Fibroblast of the aortic adventitia (primary cell): ENCODE measurements around the gene AARS2. TPM values are rescaled to one million over a fixed set of nuclear protein-coding genes. Genes with fewer than 3 reads are reported as not detected.

ENCODE experiments used
- DNase-seq: peaks from one replicate; pipeline ENCODE4 v3.0.0-alpha.2; 2010; ENCODE audit warnings: low read depth
- H3K4me3 ChIP-seq: 2 replicates; pipeline ENCODE4 v1.5.1; 2011; ENCODE audit warnings: low read depth, mild to moderate bottlenecking, control low read depth, low read length, moderate library complexity
- CTCF ChIP-seq: IDR thresholded peaks from 2 replicates; pipeline ENCODE4 v1.5.1; 2011; ENCODE audit warnings: mild to moderate bottlenecking, low read length, control low read depth, inconsistent platforms; ENCODE audit not compliant: insufficient read depth
- total RNA-seq: library from RNA; depleted of rRNA; stranded (reverse); fragments of >200 nt; gene quantifications from 2 replicates; pipeline ENCODE4 v1.2.3, GENCODE V29; 2012; ENCODE audit warnings: low replicate concordance

The AARS2 gene
- total RNA-seq, 1 donor = 12.7 TPM

DNA sequence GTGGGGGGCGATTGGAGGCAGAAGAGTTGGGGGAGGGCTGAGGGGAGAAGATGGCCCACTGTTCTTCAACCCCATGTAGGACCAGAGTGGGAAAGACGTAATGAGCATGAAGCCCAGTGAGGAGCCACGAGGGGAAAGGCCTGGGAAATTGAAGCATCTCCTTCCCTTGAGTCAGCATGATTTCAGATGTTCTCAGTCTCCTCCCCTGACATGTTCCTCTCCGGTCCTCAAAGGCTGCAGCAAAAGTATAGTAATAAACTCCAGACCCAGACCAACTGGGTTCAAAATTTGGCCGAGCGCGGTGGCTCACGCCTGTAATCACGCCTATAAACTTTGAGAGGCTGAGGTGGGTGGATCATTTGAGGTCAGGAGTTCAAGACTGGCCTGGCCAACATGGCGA is 45.9 kb downstream of the AARS2 start:
- no peak overlapping the region for H3K4me3 ChIP-seq
- no peak for DNase-seq
- no peak for TF ChIP-seq CTCF

DNA sequence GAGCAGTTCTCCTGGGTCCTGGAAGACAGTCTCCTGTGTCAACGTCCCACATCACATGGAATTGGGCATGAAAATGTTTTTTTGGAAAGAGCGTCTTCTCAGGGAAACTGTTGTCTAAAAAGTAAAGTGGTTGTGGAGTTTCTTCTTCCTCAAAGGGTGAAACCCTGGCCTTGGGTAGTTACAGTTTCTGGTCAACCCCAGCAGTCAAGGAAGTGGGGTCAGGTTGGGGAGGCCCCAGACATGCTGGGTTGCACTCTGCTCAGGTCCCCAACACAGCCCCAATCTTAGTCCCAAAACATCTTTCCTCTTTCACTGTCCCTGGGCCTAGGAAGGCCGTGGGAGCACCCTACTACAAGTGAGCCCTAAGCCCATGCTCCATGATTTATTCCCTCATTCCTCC is 46.8 kb downstream of the AARS2 start:
- no peak overlapping the region for H3K4me3 ChIP-seq
- TF ChIP-seq CTCF = no peak
- DNase-seq = no peak

DNA sequence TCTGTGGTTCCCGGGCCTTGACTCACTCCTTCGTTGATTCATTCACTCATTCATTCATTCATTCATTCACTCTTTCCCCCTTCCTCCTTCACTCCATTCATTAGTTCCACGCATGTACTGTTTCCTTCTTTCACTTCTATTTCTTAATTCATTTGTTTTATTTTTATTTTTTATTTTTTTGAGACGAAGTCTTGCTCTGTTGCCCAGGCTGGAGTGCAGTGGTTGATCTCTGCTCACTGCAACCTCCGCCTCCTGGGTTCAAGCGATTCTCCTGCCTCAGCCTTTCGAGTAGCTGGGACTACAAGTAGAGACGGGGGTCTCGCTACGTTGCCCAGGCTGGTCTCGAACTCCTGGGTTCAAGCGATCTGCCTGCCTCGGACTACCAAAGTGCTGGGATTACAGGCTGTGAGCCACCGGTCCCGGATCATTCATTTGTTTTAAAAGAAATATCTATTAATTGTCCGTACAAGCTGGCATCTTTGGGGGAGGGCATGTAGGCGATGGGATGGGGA is 47.4 kb downstream of the AARS2 start:
- H3K4me3 ChIP-seq = peak overlapping the region; percentile 22
- DNase-seq = no peak
- no peak for TF ChIP-seq CTCF

DNA sequence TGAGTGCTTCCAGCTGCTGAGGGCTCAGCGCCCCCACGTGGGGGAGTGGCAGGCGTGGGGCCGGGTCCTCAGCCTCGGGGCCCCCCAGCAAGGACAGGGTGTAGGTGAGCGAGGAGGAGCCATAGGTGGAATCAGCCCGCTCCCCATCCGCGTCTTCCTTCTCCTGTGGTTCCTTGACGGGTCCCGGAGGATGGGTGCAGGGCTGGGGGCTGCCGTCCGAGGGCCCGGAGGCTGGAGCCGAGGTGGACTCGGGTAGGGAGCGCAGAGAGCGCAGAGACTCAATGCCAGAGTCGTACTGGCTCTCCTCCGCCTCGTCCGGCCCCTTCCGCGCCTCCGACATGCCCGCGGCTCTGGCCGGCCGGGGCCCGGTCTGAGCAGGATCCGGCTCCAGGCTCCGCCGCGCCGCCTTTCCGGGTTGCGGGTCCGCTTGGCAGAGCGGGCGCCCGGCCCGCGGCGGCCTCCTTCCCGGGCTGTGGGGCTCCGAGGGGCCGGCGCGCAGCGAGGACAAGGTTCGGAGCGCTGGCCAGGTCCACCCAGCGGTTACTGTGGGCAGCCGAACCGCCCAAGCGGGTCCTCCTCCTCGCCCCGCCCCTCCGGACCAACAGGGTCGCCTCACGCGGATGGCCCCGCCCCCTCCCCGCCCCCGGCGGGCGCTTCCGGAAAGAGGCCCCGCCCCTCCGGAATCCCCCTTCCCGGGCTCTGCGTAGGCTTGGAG is 48.0 kb downstream of the AARS2 start, which contains the start of gene NFKBIE:
TSS of gene NFKBIE (minus strand) at position 545 of the 715 bp plus-strand sequence. CDS start at position 340, 205 bp downstream.
- H3K4me3 ChIP-seq = peak within 1 kb of the TSS; percentile 82
- peak; percentile 89 for DNase-seq
- TF ChIP-seq CTCF = peak; percentile 13

DNA sequence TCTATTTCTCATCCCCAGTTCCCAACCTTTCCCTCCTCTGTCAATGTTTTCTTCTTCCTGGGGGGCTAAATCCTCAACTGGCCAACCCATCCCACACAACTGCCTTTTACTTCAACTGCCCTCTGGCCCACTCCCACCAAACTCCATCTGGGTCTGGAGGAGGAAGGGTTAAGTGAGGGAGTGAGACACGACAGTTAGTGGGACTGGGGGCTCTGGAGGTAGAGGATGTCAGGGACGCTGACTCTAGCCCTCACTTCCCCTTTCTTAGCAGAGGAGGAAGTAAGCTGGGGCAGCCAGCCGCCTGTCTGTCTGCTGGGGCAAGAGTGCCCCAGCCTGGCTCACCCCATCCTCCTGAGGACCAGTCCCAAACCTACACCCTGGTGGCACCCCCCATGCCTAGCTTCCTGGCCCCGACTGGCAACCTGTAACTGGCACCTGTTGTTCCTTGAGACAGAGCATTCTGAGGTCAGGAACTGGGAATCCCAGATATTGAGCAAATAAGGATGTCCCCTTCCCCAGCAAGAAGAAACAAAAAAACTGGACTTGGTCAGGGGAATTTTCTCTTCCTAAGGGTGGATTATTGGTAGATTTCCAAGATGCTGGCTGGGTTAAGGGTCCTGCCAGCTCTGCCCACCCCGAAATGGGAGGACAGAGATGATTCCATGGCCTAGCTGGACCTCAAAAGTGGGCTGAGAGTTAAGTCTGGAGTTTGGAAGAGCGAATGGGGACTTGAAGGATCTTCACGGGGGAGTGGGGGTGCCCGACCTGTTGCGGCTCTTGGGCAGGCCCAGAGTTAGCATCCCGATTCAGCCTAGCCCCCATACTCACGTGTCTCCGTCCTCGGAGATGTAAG is 48.8 kb downstream of the AARS2 start:
- peak overlapping the region; percentile 82 for H3K4me3 ChIP-seq
- no peak for DNase-seq
- TF ChIP-seq CTCF = no peak

DNA sequence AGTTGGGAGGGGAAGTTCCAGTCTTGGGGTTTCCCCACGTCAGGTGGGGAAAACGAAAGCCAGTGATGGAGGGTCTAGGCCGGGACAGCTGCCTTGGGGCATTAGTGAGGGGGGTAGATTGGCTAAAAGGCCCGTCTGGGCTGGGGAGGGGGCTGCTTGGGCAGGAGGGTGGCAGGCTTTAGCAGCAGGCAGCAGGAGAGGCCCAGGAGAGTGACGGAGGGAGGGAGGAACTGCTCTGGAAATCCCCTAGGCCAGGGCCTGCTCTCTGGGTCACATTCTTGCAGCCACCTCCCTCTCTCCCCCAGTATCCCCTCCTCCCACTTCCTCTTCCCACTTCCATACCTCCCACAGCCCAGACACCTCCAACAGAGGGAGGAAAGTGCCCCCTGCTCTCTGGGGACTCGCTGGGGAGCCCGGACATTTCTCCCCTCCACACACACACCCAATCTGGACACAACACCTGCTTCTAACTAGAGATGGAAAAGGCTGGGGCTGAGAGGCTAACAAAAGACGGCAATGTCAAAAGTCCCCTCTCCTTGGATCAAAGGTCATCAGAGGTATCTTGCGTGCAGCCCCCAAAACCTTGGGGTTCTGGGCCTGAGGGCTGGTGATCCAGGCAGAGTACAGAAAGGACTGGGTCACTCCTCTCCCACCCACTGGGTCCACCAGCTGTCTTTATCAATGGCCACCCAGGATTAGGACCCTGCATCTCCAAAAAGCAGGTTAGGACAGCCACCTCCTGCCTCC is 49.6 kb downstream of the AARS2 start:
- DNase-seq = no peak
- no peak for TF ChIP-seq CTCF
- peak overlapping the region; percentile 82 for H3K4me3 ChIP-seq
